ENCODE data around the gene ALDH18A1.

GRCh38 chr10:95616446-95616845, 40.1 kb downstream of the ALDH18A1 start:
- TF ChIP-seq, protein P1, sequence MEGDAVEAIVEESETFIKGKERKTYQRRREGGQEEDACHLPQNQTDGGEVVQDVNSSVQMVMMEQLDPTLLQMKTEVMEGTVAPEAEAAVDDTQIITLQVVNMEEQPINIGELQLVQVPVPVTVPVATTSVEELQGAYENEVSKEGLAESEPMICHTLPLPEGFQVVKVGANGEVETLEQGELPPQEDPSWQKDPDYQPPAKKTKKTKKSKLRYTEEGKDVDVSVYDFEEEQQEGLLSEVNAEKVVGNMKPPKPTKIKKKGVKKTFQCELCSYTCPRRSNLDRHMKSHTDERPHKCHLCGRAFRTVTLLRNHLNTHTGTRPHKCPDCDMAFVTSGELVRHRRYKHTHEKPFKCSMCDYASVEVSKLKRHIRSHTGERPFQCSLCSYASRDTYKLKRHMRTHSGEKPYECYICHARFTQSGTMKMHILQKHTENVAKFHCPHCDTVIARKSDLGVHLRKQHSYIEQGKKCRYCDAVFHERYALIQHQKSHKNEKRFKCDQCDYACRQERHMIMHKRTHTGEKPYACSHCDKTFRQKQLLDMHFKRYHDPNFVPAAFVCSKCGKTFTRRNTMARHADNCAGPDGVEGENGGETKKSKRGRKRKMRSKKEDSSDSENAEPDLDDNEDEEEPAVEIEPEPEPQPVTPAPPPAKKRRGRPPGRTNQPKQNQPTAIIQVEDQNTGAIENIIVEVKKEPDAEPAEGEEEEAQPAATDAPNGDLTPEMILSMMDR (IDR thresholded peaks at IDR 0.05): no peak
- no peak for TF ChIP-seq POLR2A (IDR thresholded peaks at IDR 0.05)

All from thyroid gland (tissue), 4 donors.